Measurements from ENCODE around the gene CTNND2.

DNA sequence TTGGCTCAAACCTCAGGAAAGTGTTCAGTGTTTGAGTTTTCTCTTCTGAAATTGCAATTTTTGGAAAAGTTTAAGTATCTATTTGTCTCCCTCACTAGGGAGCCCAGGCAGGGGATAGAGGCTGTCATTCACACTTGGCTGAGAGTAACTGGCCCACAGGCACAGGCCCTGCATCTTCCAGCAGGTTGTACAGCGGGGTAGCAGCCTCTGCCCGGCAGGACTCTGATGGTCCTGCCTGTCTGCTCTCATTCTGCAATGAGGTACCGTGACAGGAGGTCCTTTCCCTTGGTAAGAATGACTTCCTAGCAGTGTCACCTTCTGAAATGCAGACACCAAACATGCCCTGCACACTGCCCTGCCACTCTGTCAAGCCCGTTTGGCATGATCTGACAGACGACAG, 860.4 kb downstream of the CTNND2 start:
- TF ChIP-seq CTCF (IDR thresholded peaks at IDR 0.05 in 8 of 11, conservative IDR thresholded peaks at IDR 0.05 in 3 of 11) (no peak), POLR2A (IDR thresholded peaks at IDR 0.05) (no peak), POLR2AphosphoS5 (IDR thresholded peaks at IDR 0.05) (no peak)
